K562 (cell line): ENCODE data around the gene CEND1. TPM values are rescaled to one million over a fixed set of nuclear protein-coding genes. Genes with fewer than 3 reads are reported as not detected.
A peak's percentile ranks its signal among the peaks of the same experiment; 100 is the strongest.

ENCODE experiments used
- CCNT2 ChIP-seq: IDR thresholded peaks from 2 replicates; pipeline ENCODE4 v1.6.1; 2011; ENCODE audit warnings: borderline replicate concordance, low read depth, mild to moderate bottlenecking, moderate library complexity, mixed read lengths, low read length; ENCODE audit not compliant: insufficient read length; ENCODE audit errors: extremely low read depth
- CTBP1 ChIP-seq: fragments of 450-650 bp; IDR thresholded peaks from 2 replicates; pipeline ENCODE4 v1.6.1; 2016; ENCODE audit warnings: borderline replicate concordance
- CXXC5 ChIP-seq: fragments of 250-450 bp; sonication (Bioruptor Pico); IDR thresholded peaks from 2 replicates; pipeline ENCODE4 v1.8.0; 2022; ENCODE audit warnings: inconsistent platforms, mild to moderate bottlenecking, moderate library complexity
- DPF2 ChIP-seq: fragments of 450-650 bp; IDR thresholded peaks from 2 replicates; pipeline ENCODE4 v1.6.1; 2016
- E2F5 ChIP-seq: sonication (generic); formaldehyde crosslinking; IDR thresholded peaks from 2 replicates; pipeline ENCODE4 v1.8.0; 2022; ENCODE audit warnings: mild to moderate bottlenecking, missing genetic modification reagents
- GATAD2A ChIP-seq: fragments of 450-650 bp; IDR thresholded peaks from 2 replicates; pipeline ENCODE4 v1.6.1; 2017
- GMEB1 ChIP-seq: fragments of 250-450 bp; sonication (Bioruptor Pico); IDR thresholded peaks from 2 replicates; pipeline ENCODE4 v1.4.0; 2020; ENCODE audit warnings: mild to moderate bottlenecking
- HMG20B ChIP-seq: fragments of 250-450 bp; sonication (Bioruptor Pico); IDR thresholded peaks from 2 replicates; pipeline ENCODE4 v1.5.0; 2021; ENCODE audit warnings: mild to moderate bottlenecking
- HNRNPH1 ChIP-seq: fragments of 200-400 bp; formaldehyde crosslinking; optimal IDR thresholded peaks from 2 replicates; pipeline ENCODE3; 2017; ENCODE audit warnings: low read depth, mild to moderate bottlenecking, low read length, moderate library complexity
- HNRNPLL ChIP-seq: fragments of 200-400 bp; formaldehyde crosslinking; IDR thresholded peaks from 2 replicates; pipeline ENCODE4 v1.6.1; 2017; ENCODE audit warnings: low read length, low read depth, mild to moderate bottlenecking; ENCODE audit not compliant: poor library complexity, severe bottlenecking
- NFRKB ChIP-seq: fragments of 450-650 bp; IDR thresholded peaks from 2 replicates; pipeline ENCODE4 v1.6.1; 2016; ENCODE audit warnings: low read depth
- NKRF ChIP-seq: fragments of 450-650 bp; IDR thresholded peaks from 2 replicates; pipeline ENCODE4 v1.6.1; 2016; ENCODE audit warnings: borderline replicate concordance
- NR2F6 ChIP-seq: fragments of 450-650 bp; formaldehyde crosslinking; IDR thresholded peaks from 2 replicates; pipeline ENCODE4 v1.4.0; 2020; ENCODE audit warnings: mild to moderate bottlenecking
- RBFOX2 ChIP-seq: fragments of 200-400 bp; formaldehyde crosslinking; IDR thresholded peaks from 2 replicates; pipeline ENCODE4 v1.6.1; 2017; ENCODE audit warnings: low read depth, mild to moderate bottlenecking, low read length, moderate library complexity
- STAT6 ChIP-seq: sonication (generic); formaldehyde crosslinking; IDR thresholded peaks from 2 replicates; pipeline ENCODE4 v1.8.1; 2023; ENCODE audit warnings: mild to moderate bottlenecking, missing genetic modification reagents
- ZBTB49 ChIP-seq: sonication (generic); formaldehyde crosslinking; IDR thresholded peaks from 2 replicates; pipeline ENCODE4 v1.8.0; 2022; ENCODE audit warnings: missing genetic modification reagents, mild to moderate bottlenecking, borderline replicate concordance
- ZNF354B ChIP-seq: fragments of 250-450 bp; sonication (Bioruptor Pico); IDR thresholded peaks from 2 replicates; pipeline ENCODE4 v1.4.0; 2020
- ZSCAN29 ChIP-seq: fragments of 450-650 bp; IDR thresholded peaks from 2 replicates; pipeline ENCODE4 v1.6.1; 2017
- polyA plus RNA-seq, 8 experiments: library from polyadenylated mRNA; depleted of rRNA in 4 of 8; stranded (reverse) in 5 of 8; unstranded in 3 of 8; fragments of >200 nt; fragmentation: Nextera tagmentation in 2 of 8; fragmentation: Illumina TruSeq in 1 of 8; extraction: Ambion mirVana in 2 of 8; extraction: Trizol in 1 of 8; gene quantifications; 2 replicates each; pipeline versions ENCODE4 v1.2.1 to v1.2.3, GENCODE V29; 2011 to 2014; ENCODE audit warnings: inconsistent platforms in 1 of 8, missing spikeins in 1 of 8
- total RNA-seq, 7 experiments: library from RNA; depleted of rRNA in 6 of 7; stranded (reverse); fragments of >200 nt in 6 of 7; fragmentation: Illumina TruSeq in 2 of 7; extraction: Trizol in 2 of 7; gene quantifications; 2 replicates each; pipeline versions ENCODE4 v1.2.1 to v1.2.3, GENCODE V29; 2011 to 2021; ENCODE audit warnings: low replicate concordance in 1 of 7

CEND1 gene
- total and polyA plus RNA-seq, 9 of the 15 experiments (the other 6 are each of a cell fraction or from before 2014, with no cell fraction given), result 0.13 to 0.18 (median 0.16) TPM; not detected in 6

GRCh38 chr11:832529-833113 lies 42.7 kb upstream of the CEND1 start, which contains the start of gene CD151 (continued):
- TF ChIP-seq STAT6 (CRISPR knock-in tag) (no peak), NKRF (peak; percentile 44; the same call in 1 of the 2 replicates), CTBP1 (peak; percentile 14; the same call in 1 of the 2 replicates), DPF2 (peak; percentile 52; the same call in 1 of the 2 replicates), HMG20B (no peak), ZSCAN29 (no peak), RBFOX2 (peak; percentile 10; the same call in 1 of the 2 replicates), ZBTB49 (CRISPR knock-in tag) (no peak), CXXC5 (peak; percentile 8; the same call in 1 of the 2 replicates), NR2F6 (CRISPR knock-in tag) (no peak), HNRNPLL (no peak), GATAD2A (peak; percentile 41; the same call in 1 of the 2 replicates), E2F5 (CRISPR knock-in tag) (no peak), NFRKB (no peak), ZNF354B (CRISPR knock-in tag) (no peak), GMEB1 (CRISPR knock-in tag) (no peak), HNRNPH1 (no peak), CCNT2 (no peak)
